Breast epithelium (tissue), 4 donors: ENCODE results near the gene MAGIX. TPM values are rescaled to one million over a fixed set of nuclear protein-coding genes. Genes with fewer than 3 reads are reported as not detected.

Source experiments
- DNase-seq, 2 donors: peaks; one replicate each; pipeline ENCODE4 v3.0.0-alpha.2; 2019; ENCODE audit warnings: low spot score in 2 of 2
- H3K27ac ChIP-seq, 2 donors: fragments of 200-600 bp; sonication (generic) in 1 of 2; one replicate each; pipeline ENCODE4 v1.5.1; 2016 to 2019; ENCODE audit warnings: mild to moderate bottlenecking in 1 of 2
- H3K27me3 ChIP-seq, 2 donors: fragments of 200-600 bp; sonication (generic) in 1 of 2; one replicate each; pipeline versions ENCODE4 v1.5.1 to v1.6.0; 2017 to 2019; ENCODE audit warnings: control low read depth in 1 of 2, mild to moderate bottlenecking in 1 of 2
- H3K36me3 ChIP-seq: fragments of 200-600 bp; one replicate; pipeline ENCODE4 v1.5.1; 2019
- H3K4me1 ChIP-seq, 2 donors: fragments of 200-600 bp; sonication (generic); one replicate each; pipeline ENCODE4 v1.5.1; 2016 to 2019; ENCODE audit warnings: control low read depth in 1 of 2
- H3K4me3 ChIP-seq, 3 donors: fragments of 200-600 bp; sonication (generic); 1 replicate in 2 of 3; 2 replicates in 1 of 3; pipeline ENCODE4 v1.5.1; 2016 to 2019; ENCODE audit warnings: mild to moderate bottlenecking in 3 of 3, moderate library complexity in 2 of 3
- H3K9me3 ChIP-seq, 2 donors: fragments of 200-600 bp; sonication (generic) in 1 of 2; one replicate each; pipeline ENCODE4 v1.5.1; 2016 to 2019; ENCODE audit warnings: control low read depth in 1 of 2
- CTCF ChIP-seq, 3 donors: fragments of 450-650 bp; IDR thresholded peaks; one replicate each; pipeline ENCODE4 v1.5.1; 2016 to 2017; ENCODE audit warnings: antibody characterized with exemption in 3 of 3, mild to moderate bottlenecking in 3 of 3, moderate library complexity in 3 of 3
- POLR2A ChIP-seq: fragments of 450-650 bp; IDR thresholded peaks from one replicate; pipeline ENCODE4 v1.6.1; 2016; ENCODE audit warnings: antibody characterized with exemption, mild to moderate bottlenecking, moderate library complexity
- POLR2AphosphoS5 ChIP-seq, 3 donors: sonication (generic); formaldehyde crosslinking; IDR thresholded peaks; one replicate each; pipeline ENCODE4 v1.6.1; 2017; ENCODE audit warnings: antibody characterized with exemption in 3 of 3
- intact Hi-C: fragments of 100-400 bp; cut with DNase I; formaldehyde crosslinking; loops from one replicate; pipeline ENCODE4 v1.15.1; 2023; ENCODE audit warnings: low total_unique reads
- total RNA-seq, 3 donors: library from RNA; depleted of rRNA; stranded (reverse); fragments of >200 nt; gene quantifications; one replicate each; pipeline ENCODE4 v1.1.0, GENCODE V29; 2016

The MAGIX gene
- total RNA-seq, 3 donors from 2014 or later, result 1.3 to 12.4 (median 4.9) TPM

GRCh38 chrX:49205443-49205842 lies 42.9 kb downstream of the MAGIX start:
- H3K4me3 ChIP-seq, result no peak overlapping the region
- H3K9me3 ChIP-seq, result no peaks in the 10 kb centered on the region
- no peak for DNase-seq
- TF ChIP-seq POLR2AphosphoS5 (IDR thresholded peaks at IDR 0.05), result no peak
- no peak for TF ChIP-seq CTCF (IDR thresholded peaks at IDR 0.05)
- TF ChIP-seq POLR2A, result no peak
- H3K27me3 ChIP-seq, result peaks cover 0 to 60% of the 10 kb centered on the region in 2 donors
- no peak overlapping the region for H3K27ac ChIP-seq
- H3K36me3 ChIP-seq, result no peaks in the 10 kb centered on the region
- intact Hi-C loops, result no loop called here
- no peaks in the 10 kb centered on the region for H3K4me1 ChIP-seq

GRCh38 chrX:49206543-49206942 lies 44.0 kb downstream of the MAGIX start:
- Histone ChIP-seq H3K27ac (no peak overlapping the region), H3K27me3 (peaks cover 0 to 71% of the 10 kb centered on the region in 2 donors), H3K4me3 (no peak overlapping the region), H3K4me1 (no peaks in the 10 kb centered on the region), H3K36me3 (no peaks in the 10 kb centered on the region), H3K9me3 (no peaks in the 10 kb centered on the region)
- intact Hi-C loops, result no loop called here
- TF ChIP-seq CTCF (IDR thresholded peaks at IDR 0.05) (no peak), POLR2A (no peak), POLR2AphosphoS5 (IDR thresholded peaks at IDR 0.05) (no peak)
- DNase-seq, result no peak

- Histone ChIP-seq H3K4me1 (no peaks in the 10 kb centered on the region), H3K36me3 (no peaks in the 10 kb centered on the region), H3K4me3 (no peak overlapping the region), H3K27me3 (peaks cover 0 to 77% of the 10 kb centered on the region in 2 donors), H3K27ac (no peak overlapping the region), H3K9me3 (no peaks in the 10 kb centered on the region)
- TF ChIP-seq POLR2A (no peak), POLR2AphosphoS5 (IDR thresholded peaks at IDR 0.05) (no peak), CTCF (IDR thresholded peaks at IDR 0.05) (no peak)
- intact Hi-C loops, result no loop called here
- no peak for DNase-seq
Observed at GRCh38 chrX:49208399-49208798, 45.8 kb downstream of the MAGIX start.

GRCh38 chrX:49209434-49210251 lies 47.1 kb downstream of the MAGIX start:
- intact Hi-C loops, result no loop called here
- TF ChIP-seq CTCF (IDR thresholded peaks at IDR 0.05) (no peak), POLR2A (no peak), POLR2AphosphoS5 (IDR thresholded peaks at IDR 0.05) (no peak)

GRCh38 chrX:49210406-49210805 lies 47.8 kb downstream of the MAGIX start:
- intact Hi-C loops, result no loop called here
- Histone ChIP-seq H3K9me3 (no peaks in the 10 kb centered on the region), H3K4me1 (no peaks in the 10 kb centered on the region), H3K27me3 (peaks cover 0 to 59% of the 10 kb centered on the region in 2 donors), H3K4me3 (no peak overlapping the region), H3K36me3 (no peaks in the 10 kb centered on the region), H3K27ac (no peak overlapping the region)
- no peak for TF ChIP-seq POLR2AphosphoS5 (IDR thresholded peaks at IDR 0.05)
- TF ChIP-seq POLR2A, result no peak
- TF ChIP-seq CTCF (IDR thresholded peaks at IDR 0.05), result no peak
- no peak for DNase-seq

More at GRCh38 chrX:49209434-49210251, 47.1 kb downstream of the MAGIX start:
- H3K9me3 ChIP-seq, result no peaks in the 10 kb centered on the region
- H3K4me3 ChIP-seq, result no peak overlapping the region
- peaks cover 0 to 65% of the 10 kb centered on the region in 2 donors for H3K27me3 ChIP-seq
- H3K36me3 ChIP-seq, result no peaks in the 10 kb centered on the region
- DNase-seq, result no peak
- no peak overlapping the region for H3K27ac ChIP-seq
- H3K4me1 ChIP-seq, result no peaks in the 10 kb centered on the region
